Dermis microvascular lymphatic vessel endothelial cell (primary cell): ENCODE data around the gene CCDC134. TPM values are rescaled to one million over a fixed set of nuclear protein-coding genes. Genes with fewer than 3 reads are reported as not detected.
"Not testable (repeated sequence)": the region's sequence is repeated elsewhere in the genome, so short reads cannot be mapped to it uniquely, and the experiment has no call there.

Source experiments
- DNase-seq, 2 donors: peaks; one replicate each; pipeline versions ENCODE4 v3.0.0 to v3.0.0-alpha.2; 2010; ENCODE audit warnings: low read depth in 2 of 2
- total RNA-seq: library from RNA; depleted of rRNA; stranded (reverse); fragments of >200 nt; gene quantifications from 2 replicates; pipeline ENCODE4 v1.2.1, GENCODE V29; 2014

The CCDC134 gene
- total RNA-seq, 1 donor from 2014 or later: 4.2 TPM

GRCh38 chr22:41822317-41823057, 22.0 kb downstream of the CCDC134 start:
- DNase-seq: peak; percentile 69 to 79

DNA sequence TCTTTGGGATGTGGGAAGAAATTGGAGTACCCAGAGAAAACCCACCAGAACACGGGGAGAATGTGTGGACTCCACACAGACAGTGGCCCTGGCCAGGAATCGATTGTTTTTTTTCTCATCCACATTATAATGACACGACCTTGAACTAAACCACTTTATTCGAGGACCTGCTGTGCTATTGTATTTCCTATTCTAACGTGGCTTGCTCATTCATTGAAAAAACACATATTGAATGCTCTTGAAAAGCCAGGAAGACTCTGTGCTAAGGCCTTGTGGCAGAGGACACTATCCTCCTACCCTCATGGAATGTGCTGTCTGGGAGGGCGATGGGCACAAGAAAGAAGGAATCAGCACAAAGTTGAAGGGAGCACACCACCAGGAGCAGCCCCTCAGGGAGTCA, 23.3 kb downstream of the CCDC134 start:
- no peak for DNase-seq

GRCh38 chr22:41825376-41825775, 24.9 kb downstream of the CCDC134 start:
- DNase-seq: peak in 1 of 2 donors; percentile 37

- DNase-seq: no peak
Observed at GRCh38 chr22:41826021-41826420, 25.5 kb downstream of the CCDC134 start.

DNA sequence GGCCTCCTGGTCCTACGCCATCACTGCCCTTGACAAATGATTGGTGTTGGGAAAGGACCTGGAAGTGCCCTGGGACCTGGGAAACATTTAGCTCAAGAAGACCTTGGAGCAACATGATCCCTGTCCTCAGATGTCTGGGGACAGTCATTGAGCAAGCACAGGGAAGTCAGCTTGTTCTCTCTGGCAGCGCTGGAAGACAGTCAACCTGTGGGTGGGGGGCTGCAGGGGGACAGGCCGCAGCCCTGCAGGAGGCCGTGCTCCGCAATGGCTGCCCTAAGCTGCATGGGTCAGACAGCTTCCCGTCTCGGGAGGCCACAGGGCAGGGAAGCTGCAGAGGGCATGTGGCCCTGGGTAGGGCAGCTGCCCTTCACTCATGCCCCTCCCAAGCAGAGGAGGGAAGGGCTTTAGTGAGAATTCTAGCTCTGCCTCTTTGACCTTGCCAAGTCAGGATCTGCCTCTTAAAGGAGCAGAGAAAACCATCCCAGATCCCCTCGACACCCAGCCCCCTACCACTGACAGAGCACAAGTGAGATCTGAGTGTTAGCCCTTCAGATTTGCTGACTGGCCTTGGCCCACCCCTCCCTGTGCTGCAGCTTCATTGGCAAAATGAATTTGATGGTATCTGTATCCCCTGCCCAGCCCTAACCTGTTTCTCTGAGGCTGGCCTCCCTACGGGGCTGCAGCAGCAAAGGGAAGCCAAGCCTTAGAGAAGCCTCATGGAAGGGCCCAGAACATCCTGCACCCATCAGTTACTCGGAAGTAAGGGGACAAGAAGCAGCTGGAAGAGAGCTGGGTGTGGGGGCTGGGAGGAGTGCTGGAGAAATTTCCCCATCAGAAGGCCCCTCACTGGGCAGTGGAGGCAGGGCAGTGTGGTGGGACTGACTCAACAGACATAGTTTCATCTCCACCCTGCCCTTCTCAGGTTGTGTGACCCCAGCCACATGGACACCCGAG, 26.2 kb downstream of the CCDC134 start:
- DNase-seq: no peak

DNA sequence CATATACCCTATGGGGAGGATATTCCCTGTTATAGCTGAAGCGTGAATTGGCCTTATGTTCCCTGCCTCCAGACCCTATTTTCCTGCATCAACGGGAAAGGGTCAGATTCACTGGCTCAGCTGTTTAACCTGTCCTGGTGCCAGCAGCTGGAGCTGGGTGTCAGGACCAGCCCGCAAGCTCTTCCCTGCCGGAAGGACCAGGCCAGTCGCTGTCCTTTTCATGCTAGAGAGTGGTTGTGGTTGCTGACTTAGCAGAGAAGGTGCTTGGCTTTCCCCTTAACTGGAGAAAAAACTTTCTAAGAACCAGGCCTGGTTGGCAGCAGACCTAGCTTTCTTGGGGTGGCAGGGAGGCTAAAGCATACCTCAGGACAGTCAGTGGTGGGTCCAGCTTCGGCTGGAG, 27.2 kb downstream of the CCDC134 start:
- DNase-seq: peak in 1 of 2 donors; percentile 27

DNA sequence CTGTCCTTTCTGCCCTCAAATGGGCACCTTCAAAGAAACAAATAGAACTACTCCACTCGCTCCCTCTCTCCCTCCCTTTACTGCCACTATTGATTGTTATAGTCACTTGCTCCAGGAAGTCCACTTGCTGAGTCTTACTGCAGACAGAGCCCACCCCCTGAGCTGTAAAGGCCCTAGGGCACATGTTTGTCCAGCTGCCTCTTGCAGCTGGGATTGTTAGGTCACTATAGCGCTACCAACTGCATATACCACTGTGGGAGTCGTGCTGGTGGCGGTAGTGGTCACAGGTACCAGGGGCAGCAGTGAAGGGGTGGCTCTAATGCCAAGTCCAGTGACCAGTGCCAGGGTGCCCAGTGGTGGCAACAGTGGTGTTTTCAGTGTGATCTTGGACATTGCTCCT, 28.0 kb downstream of the CCDC134 start:
- no peak for DNase-seq

- no peak for DNase-seq
Observed at GRCh38 chr22:41830174-41830573, 29.7 kb downstream of the CCDC134 start.

DNA sequence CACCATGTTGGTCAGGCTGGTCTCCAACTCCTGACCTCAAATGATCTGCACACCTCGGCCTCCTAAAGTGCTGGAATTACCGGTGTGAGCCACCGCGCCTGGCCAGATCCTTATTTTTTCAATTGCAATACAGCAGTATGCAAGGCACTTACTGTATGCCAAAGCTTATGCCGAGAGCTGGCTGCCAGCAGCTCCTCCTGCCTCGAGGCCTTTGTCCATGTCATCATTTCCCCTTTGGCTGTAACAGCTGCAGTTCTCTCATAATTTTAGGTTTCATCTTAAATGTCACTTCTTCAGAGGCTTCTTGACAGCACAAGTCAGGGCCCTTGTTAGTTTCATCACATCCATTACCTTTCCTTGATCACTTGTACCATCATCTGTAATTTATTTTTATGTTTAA, 30.9 kb downstream of the CCDC134 start:
- DNase-seq: peak; percentile 25 to 54

DNA sequence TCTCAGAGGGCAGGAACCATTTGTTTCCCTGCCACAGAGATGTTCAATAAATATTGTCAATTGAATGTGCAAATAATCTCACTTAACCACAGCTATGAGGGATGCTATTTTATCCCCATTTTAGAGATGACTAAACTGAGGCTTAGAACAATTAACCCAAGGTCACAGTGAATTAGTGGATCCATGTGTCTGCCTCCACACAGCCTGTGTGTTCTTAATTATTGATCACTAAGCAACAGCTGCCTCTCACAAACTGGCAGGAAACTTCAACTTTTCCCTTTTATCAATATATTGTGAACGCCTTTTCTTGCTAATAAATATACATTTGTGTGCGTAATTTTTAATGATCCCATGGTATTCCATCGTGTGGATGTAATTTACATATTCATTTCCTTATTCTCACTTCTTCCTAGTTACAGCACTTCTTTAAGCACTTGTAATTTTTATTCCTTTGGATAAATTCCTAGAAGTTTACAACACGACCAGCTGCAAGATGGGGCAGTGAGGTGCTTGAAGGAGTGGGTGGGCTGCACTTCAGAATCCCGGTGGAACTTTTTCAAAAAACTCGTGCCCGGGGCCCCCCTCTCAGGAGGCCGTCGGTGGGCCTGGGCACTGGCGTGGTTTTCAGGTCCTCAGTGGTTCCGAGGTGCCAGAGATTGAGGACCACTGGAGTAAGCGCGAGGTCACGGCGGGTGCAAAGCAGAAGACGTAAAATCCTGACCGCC, 31.5 kb downstream of the CCDC134 start:
- no peak for DNase-seq

DNA sequence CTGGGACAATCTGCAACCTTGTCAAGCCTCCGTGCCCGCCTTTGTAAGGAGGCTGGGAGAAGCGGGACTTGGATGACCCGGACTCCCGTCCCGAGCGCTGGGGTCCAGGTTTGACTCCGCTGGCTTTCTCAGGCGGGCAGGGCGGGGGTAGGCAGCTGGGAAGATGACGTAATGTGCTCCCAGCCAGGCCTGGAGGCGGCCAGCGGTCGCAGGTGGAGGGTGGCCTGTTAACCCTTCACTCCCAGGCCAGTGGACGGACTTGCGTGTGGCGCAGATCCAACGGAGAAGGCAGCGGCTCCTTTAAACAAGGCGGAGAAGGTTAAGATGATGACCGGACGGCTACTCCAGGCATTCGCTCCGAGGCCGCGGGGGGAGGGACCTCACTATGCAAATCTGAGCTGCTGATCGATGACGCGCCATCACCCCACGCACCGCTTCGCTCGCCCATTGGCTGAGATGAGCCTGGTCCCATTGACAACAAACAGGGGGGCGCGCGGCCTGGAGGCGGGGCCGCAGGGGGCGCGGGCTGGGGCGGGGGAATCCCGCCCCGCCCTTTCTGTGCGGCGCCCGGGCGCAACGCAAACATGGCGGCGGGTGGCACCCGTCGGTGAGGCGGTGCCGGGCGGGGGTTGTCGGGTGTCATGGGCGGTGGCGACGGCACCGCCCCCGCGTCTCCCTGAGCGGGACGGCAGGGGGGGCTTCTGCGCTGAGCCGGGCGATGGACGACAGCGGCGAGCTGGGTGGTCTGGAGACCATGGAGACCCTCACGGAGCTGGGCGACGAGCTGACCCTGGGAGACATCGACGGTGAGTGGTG, 32.3 kb downstream of the CCDC134 start, which contains the start of gene SREBF2:
Gene SREBF2 (plus strand): TSS at position 553 of the 816 bp plus-strand sequence. CDS start 166 bp downstream, at position 719.
- DNase-seq: peak; percentile 98 to 100

DNA sequence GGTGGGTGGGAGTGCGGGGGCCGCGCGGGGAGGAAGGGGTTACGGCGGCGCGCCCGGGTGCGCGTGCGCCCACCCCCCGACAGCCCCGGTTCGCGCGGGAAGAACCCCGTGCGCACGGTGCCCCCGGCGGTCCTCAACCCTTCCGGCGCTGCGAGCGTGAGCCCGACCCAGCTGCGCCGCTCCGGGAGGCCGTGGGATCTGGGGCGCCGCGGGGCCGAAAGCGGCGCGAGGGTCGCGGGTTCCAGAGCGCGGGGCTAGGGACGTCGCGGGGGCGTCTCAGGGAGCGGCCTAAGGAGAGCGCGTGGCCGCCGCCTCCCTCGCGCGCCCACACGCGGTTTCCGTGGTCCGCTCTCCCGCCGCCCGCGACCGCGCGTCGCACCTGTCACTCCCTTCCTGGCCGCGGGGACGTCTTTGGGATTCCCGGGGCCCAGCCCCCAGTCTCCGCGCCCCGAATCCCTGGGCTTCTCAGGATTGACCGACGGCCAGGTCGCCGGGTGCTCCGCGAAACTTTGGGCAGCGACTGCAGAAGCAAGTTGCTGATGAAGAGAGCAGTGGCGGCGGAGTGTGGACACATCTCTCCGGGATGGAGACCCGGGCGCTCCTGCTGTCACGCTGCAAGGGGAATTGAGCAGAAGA, 33.0 kb downstream of the CCDC134 start:
- DNase-seq: peak in 1 of 2 donors; percentile 41

- DNase-seq: no peak
Observed at GRCh38 chr22:41834005-41834944, 33.8 kb downstream of the CCDC134 start.

- not testable (repeated sequence) for DNase-seq
Observed at GRCh38 chr22:41835462-41835861, 35.0 kb downstream of the CCDC134 start.

DNA sequence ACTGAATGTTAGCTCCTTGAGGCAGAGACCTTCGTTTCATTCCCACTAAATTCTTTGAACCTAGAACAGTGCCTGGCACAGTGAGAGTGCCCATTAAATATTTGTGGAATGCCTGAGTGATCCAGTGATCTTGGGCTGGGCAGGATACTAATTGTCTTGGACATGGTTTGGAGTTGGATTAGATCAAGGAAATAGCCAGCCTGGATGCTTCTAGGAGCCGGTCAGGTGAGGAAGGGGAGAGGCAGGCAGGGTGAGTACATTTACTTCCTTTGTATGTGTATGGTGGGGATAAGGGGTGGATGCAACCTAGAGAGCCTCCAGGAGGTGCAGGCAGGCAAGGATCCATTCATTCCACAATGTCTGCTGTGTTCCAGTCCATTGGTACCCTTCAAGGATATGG, 36.1 kb downstream of the CCDC134 start:
- no peak for DNase-seq

DNA sequence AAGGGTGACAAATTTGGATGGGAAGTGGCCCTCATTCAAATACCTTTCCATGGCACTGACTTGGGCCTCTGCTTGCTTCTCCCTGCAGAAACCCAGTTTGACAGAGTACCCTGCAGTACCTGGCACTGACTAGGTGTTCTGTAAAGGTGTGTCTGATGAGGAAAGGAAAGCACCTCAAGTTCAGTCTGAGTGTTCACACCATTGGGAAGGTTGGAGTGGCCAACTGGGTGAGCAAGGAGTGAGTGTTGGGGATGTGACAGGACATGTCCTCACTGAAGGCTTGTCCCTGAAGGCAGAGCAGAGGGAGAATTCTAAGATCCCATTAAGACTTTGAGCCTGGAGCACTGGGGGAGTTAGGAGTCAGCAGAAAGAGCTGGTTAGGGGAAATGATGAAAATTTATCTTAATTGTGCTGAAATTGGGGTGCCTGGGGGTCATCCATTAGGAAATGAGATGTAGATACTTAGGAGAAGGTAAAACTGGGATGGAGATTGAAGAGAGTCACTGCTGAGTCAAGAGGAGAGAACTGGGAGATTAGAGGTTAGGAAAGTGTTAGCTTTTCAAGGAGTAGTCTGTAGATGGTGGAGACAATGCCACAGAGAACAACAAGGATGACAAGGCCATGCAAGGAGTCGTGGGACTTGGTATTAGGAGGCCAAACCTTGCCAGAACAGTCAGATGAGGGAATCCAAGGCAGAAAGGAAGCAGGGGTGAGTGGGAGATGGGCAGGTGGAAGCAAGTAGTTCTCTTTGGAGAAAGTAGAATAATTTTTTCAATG, 38.6 kb downstream of the CCDC134 start:
- DNase-seq: no peak

DNA sequence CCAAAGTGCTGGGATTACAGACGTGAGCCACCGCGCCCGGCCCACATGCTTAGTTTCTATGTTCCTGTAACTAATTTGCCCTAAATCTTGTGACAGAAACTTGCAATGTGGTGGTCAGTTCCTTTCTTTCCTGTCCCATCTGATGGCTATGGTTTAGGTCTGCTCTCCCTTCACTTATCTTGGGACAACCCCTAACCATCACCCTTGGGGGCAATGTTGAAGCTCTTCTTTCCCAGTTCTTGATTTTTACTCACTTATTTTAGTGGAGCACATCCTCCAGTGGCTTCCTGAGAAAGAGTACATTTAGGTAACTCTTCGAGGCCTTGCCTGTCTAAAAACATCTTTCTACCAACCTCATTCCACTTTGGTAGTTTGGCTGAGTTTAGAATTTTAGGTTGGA, 39.7 kb downstream of the CCDC134 start:
- DNase-seq: no peak

- no peak for DNase-seq
Observed at GRCh38 chr22:41841085-41841712, 40.7 kb downstream of the CCDC134 start.
